HPDE6-E6E7 (cell line): Measurements from ENCODE around the gene MMADHC.
"Not testable (repeated sequence)": the region's sequence is repeated elsewhere in the genome, so short reads cannot be mapped to it uniquely, and the experiment has no call there.

Experiments used
- DNase-seq: peaks from one replicate; pipeline ENCODE4 v3.0.0; 2011; ENCODE audit warnings: missing footprints; ENCODE audit errors: extremely low spot score

Gene MMADHC

GRCh38 chr2:149595056-149595963 lies 7.7 kb upstream of the MMADHC start:
- DNase-seq: no peak

GRCh38 chr2:149594411-149594810 lies 6.8 kb upstream of the MMADHC start:
- DNase-seq: no peak

GRCh38 chr2:149587950-149588487 lies 444 bp upstream of the MMADHC start:
- no peak for DNase-seq

DNA sequence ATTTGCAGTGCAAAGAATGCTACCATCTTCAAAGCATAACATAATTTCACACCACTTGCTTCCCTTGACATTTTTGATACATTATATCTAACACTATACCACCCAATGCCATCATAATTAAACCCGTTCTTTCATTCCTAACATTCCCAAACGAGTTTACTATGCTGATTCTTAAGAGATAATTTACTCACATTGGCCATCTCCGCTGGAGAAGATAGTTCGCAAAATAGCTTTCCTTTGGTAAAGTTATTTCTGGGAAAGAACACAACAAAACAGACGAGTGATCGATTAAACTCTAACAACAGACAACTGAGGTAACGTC lies 716 bp downstream of the MMADHC start:
- no peak for DNase-seq

- no peak for DNase-seq
Observed at GRCh38 chr2:149586063-149586462, 1.5 kb downstream of the MMADHC start.

GRCh38 chr2:149585166-149585885 lies 2.2 kb downstream of the MMADHC start:
- no peak for DNase-seq

- no peak for DNase-seq
Observed at GRCh38 chr2:149579972-149580882, 7.3 kb downstream of the MMADHC start.

DNA sequence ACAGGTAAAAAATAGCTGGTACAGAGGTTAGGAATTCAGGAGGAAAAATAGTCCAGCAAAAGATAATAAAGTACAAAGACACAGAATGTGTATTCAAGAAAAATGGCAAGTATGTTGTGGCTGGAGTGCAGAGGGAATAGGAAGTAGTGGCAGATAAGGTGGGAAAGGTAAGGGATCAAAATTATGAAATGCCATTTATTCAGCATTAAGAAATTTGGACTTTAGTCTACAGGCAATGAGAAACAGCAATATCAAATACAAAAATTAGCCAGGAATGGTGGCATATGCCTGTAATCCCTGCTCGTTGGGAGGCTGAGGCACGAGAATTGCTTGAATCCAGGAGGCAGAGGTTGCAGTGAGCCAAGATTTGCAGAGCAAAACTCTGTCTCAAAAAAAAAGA lies 10.3 kb downstream of the MMADHC start:
- no peak for DNase-seq

- no peak for DNase-seq
Observed at GRCh38 chr2:149575752-149576151, 11.8 kb downstream of the MMADHC start.

- no peak for DNase-seq
Observed at GRCh38 chr2:149575277-149575676, 12.3 kb downstream of the MMADHC start.

DNA sequence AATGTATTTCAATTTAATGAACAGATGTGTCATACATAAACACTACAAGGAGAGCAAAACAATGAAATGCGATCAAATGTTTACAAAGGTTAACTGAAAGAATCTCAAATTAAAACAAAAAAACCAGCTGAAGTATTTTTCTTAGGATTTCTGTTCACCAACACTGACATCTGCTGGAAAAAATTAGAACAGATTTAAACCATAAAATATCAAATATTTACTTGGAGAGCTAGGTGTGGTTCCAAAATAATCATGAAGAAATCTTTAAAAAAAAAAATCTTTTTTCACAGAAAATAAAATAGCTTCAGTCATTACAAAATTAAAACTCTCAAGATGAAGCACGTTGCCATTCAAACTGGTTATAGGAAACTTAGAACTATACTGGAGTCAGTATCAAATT lies 13.8 kb downstream of the MMADHC start:
- DNase-seq: no peak

GRCh38 chr2:149572102-149572953 lies 15.2 kb downstream of the MMADHC start:
- no peak for DNase-seq

- DNase-seq: no peak
Observed at GRCh38 chr2:149568138-149568537, 19.4 kb downstream of the MMADHC start.

DNA sequence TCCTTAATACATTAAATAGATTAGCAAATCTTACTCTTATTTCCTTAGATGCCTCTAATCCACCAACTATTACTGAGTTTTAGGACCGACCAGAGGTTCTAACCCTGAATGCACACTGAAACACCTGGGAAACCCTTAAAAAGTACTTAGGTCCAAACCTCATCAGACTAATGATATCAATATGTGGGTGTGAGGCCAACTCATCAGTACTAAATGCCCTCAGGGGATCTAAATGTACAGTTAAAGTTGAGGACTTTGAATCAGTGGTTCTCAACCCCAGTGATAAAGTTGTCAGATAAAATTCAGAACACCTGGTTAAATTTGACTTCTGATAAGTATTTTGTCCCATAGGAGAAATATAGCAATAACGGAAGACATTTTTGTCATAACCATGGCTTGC lies 20.9 kb downstream of the MMADHC start:
- no peak for DNase-seq

DNA sequence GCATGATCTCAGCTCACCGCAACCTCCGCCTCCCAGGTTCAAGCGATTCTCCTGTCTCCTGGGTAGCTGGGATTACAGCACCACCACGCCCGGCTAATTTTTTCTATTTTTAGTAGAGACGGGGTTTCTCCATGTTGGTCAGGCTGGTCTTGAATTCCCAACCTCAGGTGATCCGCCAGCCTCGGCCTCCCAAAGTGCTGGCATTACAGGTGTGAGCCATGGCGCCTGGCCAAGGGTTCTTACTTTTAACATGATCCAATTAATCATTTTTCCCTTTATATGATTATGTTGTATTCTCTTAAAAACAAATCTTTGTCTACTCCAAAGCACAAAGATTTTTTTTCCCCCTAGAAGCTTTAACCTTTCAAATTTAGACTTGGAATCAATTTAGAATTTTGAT lies 21.9 kb downstream of the MMADHC start:
- DNase-seq: not testable (repeated sequence)

DNA sequence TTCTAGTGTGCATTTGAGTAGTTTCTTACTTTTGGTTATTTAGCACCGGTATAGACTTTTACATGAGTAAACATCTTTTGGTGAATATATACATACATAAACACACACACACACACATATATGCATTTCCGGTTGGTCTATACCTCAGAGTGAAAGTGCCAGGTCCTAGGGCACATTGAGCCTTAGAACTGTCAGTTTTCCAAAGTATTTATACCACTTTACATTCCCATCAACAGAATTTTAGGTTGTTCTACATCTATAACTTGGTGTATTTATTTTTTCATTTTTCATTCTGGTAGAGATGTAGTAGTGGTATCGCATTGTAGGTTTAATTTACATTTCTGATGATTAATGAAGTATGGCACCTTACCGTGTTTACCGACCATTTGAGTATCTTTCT lies 22.6 kb downstream of the MMADHC start:
- no peak for DNase-seq

- DNase-seq: no peak
Observed at GRCh38 chr2:149564097-149564496, 23.5 kb downstream of the MMADHC start.

GRCh38 chr2:149562324-149562723 lies 25.3 kb downstream of the MMADHC start:
- no peak for DNase-seq

- no peak for DNase-seq
Observed at GRCh38 chr2:149561309-149561926, 26.2 kb downstream of the MMADHC start.

- no peak for DNase-seq
Observed at GRCh38 chr2:149559341-149560068, 28.1 kb downstream of the MMADHC start.
